Stimulated activated naive CD4-positive, alpha-beta T cell treated with Interleukin-2 at 50 U/mL for 16 hours (primary cell): ENCODE results near the gene KANSL1.

Experiments
- DNase-seq: peaks from one replicate; lab custom pipeline; 2025; lab: John Stamatoyannopoulos, UW

Gene KANSL1

GRCh38 chr17:46080118-46081017, 112.9 kb downstream of the KANSL1 start:
- no peak for DNase-seq

GRCh38 chr17:46078675-46079074, 114.6 kb downstream of the KANSL1 start:
- no peak for DNase-seq

- no peak for DNase-seq
Measured at GRCh38 chr17:46074540-46074939, 118.7 kb downstream of the KANSL1 start.

- DNase-seq, result no peak
Measured at GRCh38 chr17:46072998-46073397, 120.2 kb downstream of the KANSL1 start.

- no peak for DNase-seq
Measured at GRCh38 chr17:46071796-46072195, 121.4 kb downstream of the KANSL1 start.

- DNase-seq, result no peak
Measured at GRCh38 chr17:46064460-46064859, 128.8 kb downstream of the KANSL1 start.

GRCh38 chr17:46063241-46063640, 130.0 kb downstream of the KANSL1 start:
- no peak for DNase-seq

GRCh38 chr17:46061435-46061834, 131.8 kb downstream of the KANSL1 start:
- no peak for DNase-seq

GRCh38 chr17:46060461-46060860, 132.8 kb downstream of the KANSL1 start:
- DNase-seq, result no peak

- DNase-seq, result no peak
Measured at GRCh38 chr17:46059486-46059885, 133.7 kb downstream of the KANSL1 start.

- DNase-seq, result no peak
Measured at GRCh38 chr17:46057366-46057765, 135.9 kb downstream of the KANSL1 start.

- no peak for DNase-seq
Measured at GRCh38 chr17:46056800-46057304, 136.4 kb downstream of the KANSL1 start.

GRCh38 chr17:46053911-46054534, 139.2 kb downstream of the KANSL1 start:
- DNase-seq, result no peak

GRCh38 chr17:46049656-46050055, 143.6 kb downstream of the KANSL1 start:
- DNase-seq, result no peak

- no peak for DNase-seq
Measured at GRCh38 chr17:46047856-46048255, 145.4 kb downstream of the KANSL1 start.

- DNase-seq, result no peak
Measured at GRCh38 chr17:46047398-46047797, 145.8 kb downstream of the KANSL1 start.

GRCh38 chr17:46046957-46047356, 146.3 kb downstream of the KANSL1 start:
- DNase-seq, result no peak

GRCh38 chr17:46045639-46046038, 147.6 kb downstream of the KANSL1 start:
- DNase-seq, result no peak

GRCh38 chr17:46044989-46045388, 148.2 kb downstream of the KANSL1 start:
- no peak for DNase-seq

- DNase-seq, result peak; percentile 23
Measured at GRCh38 chr17:46044286-46044928, 148.8 kb downstream of the KANSL1 start.

- DNase-seq, result no peak
Measured at GRCh38 chr17:46043606-46044005, 149.6 kb downstream of the KANSL1 start.

GRCh38 chr17:46042925-46043324, 150.3 kb downstream of the KANSL1 start:
- DNase-seq, result no peak

- DNase-seq, result no peak
Measured at GRCh38 chr17:46042246-46042645, 151.0 kb downstream of the KANSL1 start.
